Measurements from ENCODE around the gene MSL1. TPM values are rescaled to one million over a fixed set of nuclear protein-coding genes. Genes with fewer than 3 reads are reported as not detected.

MSL1 gene
- total RNA-seq, 1 donor from 2014 or later, result 27.1 TPM

DNA sequence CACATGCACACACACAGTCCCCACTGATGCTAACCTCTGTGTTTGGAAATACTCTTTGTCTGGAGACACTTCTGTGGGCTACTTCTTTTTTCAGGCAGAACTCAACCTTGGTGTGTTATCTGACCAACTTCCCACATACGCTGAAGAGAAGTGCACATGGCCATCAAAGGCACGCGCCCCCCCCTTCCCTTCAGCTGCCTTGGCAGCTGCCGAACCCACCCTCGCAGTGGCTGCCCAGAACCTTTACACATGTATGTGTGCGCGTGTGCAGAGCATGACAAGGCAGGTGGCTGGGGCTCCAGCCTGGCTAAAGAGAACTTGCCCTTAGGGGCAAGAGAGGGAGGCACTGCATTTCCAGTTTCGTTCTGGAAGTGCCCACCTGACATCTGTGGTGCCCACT, 59.4 kb downstream of the MSL1 start:
- Histone ChIP-seq H3K36me3 (ENCODE audit: control insufficient read depth, insufficient read depth, low read length) (peaks cover 9% of the 10 kb centered on the region), H3K4me3 (ENCODE audit: low read depth, low read length) (no peak overlapping the region), H3K27me3 (ENCODE audit: control insufficient read depth, insufficient read depth, low read length) (no peaks in the 10 kb centered on the region)
- DNase-seq (ENCODE audit: low read depth) (no peak), FAIRE-seq (no peak)
- TF ChIP-seq, protein P1, sequence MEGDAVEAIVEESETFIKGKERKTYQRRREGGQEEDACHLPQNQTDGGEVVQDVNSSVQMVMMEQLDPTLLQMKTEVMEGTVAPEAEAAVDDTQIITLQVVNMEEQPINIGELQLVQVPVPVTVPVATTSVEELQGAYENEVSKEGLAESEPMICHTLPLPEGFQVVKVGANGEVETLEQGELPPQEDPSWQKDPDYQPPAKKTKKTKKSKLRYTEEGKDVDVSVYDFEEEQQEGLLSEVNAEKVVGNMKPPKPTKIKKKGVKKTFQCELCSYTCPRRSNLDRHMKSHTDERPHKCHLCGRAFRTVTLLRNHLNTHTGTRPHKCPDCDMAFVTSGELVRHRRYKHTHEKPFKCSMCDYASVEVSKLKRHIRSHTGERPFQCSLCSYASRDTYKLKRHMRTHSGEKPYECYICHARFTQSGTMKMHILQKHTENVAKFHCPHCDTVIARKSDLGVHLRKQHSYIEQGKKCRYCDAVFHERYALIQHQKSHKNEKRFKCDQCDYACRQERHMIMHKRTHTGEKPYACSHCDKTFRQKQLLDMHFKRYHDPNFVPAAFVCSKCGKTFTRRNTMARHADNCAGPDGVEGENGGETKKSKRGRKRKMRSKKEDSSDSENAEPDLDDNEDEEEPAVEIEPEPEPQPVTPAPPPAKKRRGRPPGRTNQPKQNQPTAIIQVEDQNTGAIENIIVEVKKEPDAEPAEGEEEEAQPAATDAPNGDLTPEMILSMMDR (IDR thresholded peaks at IDR 0.05; ENCODE audit: insufficient read depth, low read length, severe bottlenecking), result no peak

GRCh38 chr17:40182606-40183005, 60.8 kb downstream of the MSL1 start:
- no peak for FAIRE-seq
- TF ChIP-seq, protein P1 (IDR thresholded peaks at IDR 0.05; ENCODE audit: insufficient read depth, low read length, severe bottlenecking), result no peak
- peaks cover 11% of the 10 kb centered on the region for H3K36me3 ChIP-seq (ENCODE audit: control insufficient read depth, insufficient read depth, low read length)
- no peak overlapping the region for H3K4me3 ChIP-seq (ENCODE audit: low read depth, low read length)
- no peak for DNase-seq (ENCODE audit: low read depth)
- H3K27me3 ChIP-seq (ENCODE audit: control insufficient read depth, insufficient read depth, low read length), result no peaks in the 10 kb centered on the region

Other genes starting within 250 kb of the MSL1 start
- 5.8 and 6.1 TPM in 2 replicates for gene GSDMB, start 203.3 kb upstream of the MSL1 start, total RNA-seq
- 26.6 and 30.7 TPM in 2 replicates for gene ORMDL3, start 194.4 kb upstream of the MSL1 start, total RNA-seq
- gene LRRC3C, start 194.2 kb upstream of the MSL1 start, total RNA-seq, result not detected in 2 replicates
- 0.26 and 0.38 TPM in 2 replicates for gene GSDMA, start 159.0 kb upstream of the MSL1 start, total RNA-seq
- gene PSMD3, start 141.2 kb upstream of the MSL1 start, total RNA-seq, result 79.8 and 83.1 TPM in 2 replicates
- gene CSF3, start 106.5 kb upstream of the MSL1 start, total RNA-seq, result under 0.01 TPM in 1 of 2 replicates, not detected in the other
- gene MED24, start 67.6 kb upstream of the MSL1 start, total RNA-seq, result 23.0 and 25.0 TPM in 2 replicates
- gene THRA, start 59.0 kb upstream of the MSL1 start, total RNA-seq, result 4.2 and 5.8 TPM in 2 replicates
- 0.51 and 0.79 TPM in 2 replicates for gene NR1D1, start 21.4 kb upstream of the MSL1 start, total RNA-seq
- gene CASC3, start 18.6 kb downstream of the MSL1 start, total RNA-seq, result 14.7 and 15.3 TPM in 2 replicates
- 11.1 and 30.0 TPM in 2 replicates for gene RAPGEFL1, start 55.5 kb downstream of the MSL1 start, total RNA-seq
- 6.3 and 8.8 TPM in 2 replicates for gene WIPF2, start 97.3 kb downstream of the MSL1 start, total RNA-seq
- 3.4 and 4.6 TPM in 2 replicates for gene CDC6, start 165.9 kb downstream of the MSL1 start, total RNA-seq
- gene RARA, start 187.2 kb downstream of the MSL1 start, total RNA-seq, result 1.3 and 2.3 TPM in 2 replicates
- 0.13 and 0.53 TPM in 2 replicates for gene GJD3, start 242.8 kb downstream of the MSL1 start, total RNA-seq

Data from bronchial epithelial cell (primary cell).